Stimulated activated CD4-positive, alpha-beta T cell treated with anti-CD3 and anti-CD28 coated beads, Interleukin-4, amount 100 ng/mL, for 1 hour (primary cell): ENCODE results near the gene EPC1.
"Not testable (repeated sequence)": the region's sequence is repeated elsewhere in the genome, so short reads cannot be mapped to it uniquely, and the experiment has no call there.

ENCODE experiments used
- DNase-seq: peaks from one replicate; pipeline ENCODE4 v3.0.0-alpha.2; 2020

EPC1 gene

DNA sequence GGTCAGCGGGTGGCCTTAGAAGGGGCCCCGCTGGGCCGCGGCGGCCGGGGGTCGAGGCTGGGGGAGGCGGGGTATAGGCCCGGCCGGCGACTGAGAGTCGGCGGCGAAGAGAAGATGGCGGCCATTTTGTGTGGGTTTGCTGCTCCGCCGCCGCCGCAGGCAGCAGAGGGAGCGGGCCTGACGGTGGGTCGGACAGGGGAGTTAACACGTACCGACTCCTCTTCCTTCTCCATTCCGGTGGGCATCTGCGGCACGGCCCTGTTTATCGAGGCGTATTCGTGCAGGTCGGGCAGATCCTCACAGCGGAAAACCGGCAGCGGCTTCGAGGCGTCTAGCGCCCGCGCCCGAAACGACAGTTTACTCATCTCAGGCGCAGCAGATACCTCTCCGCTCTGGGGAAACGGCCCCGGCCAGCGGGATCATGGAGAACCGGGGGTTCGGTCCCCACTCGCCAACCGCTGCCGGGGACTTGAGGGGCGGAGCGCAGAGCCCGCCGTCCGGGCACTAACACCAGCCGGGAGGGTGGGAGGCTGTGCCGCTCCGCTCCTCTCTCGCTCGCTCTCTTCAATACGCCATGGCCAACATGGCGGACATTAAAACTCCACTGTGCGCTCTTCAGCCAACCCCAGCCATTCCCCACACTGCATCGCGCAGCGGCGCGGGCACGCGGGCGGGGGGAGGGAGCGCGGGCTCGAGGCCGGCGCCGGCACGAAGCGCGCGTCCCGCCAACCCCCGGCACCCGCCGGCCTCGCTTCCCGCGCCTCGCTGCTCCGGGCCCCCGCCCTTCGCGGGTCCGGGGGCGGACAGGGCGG, at the start of gene EPC1:
Gene EPC1 (minus strand): TSS at position 608 of the 812 bp plus-strand sequence. CDS start 243 bp downstream, at position 365.
- DNase-seq: peak; percentile 87

- DNase-seq: no peak
Observed at GRCh38 chr10:32393911-32394310, 47.0 kb upstream of the EPC1 start.

DNA sequence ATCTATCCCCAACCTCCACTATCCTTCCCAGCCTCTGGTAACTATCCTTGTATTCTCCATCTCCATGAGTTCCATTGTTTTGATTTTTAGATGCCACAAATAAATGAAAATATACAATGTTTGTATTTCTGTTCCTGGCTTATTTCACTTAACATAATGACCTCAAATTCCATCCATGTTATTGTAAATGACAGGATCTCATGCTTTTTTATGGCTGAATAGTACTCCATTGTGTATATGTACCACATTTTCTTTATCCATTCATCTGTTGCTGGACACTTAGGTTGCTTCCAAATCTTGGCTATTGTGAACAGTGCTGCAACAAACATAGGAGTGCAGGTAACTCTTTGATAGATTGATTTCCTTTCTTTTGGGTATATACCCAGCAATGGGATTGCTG, 45.3 kb upstream of the EPC1 start:
- DNase-seq: not testable (repeated sequence)

GRCh38 chr10:32390193-32390592, 43.2 kb upstream of the EPC1 start:
- DNase-seq: no peak

DNA sequence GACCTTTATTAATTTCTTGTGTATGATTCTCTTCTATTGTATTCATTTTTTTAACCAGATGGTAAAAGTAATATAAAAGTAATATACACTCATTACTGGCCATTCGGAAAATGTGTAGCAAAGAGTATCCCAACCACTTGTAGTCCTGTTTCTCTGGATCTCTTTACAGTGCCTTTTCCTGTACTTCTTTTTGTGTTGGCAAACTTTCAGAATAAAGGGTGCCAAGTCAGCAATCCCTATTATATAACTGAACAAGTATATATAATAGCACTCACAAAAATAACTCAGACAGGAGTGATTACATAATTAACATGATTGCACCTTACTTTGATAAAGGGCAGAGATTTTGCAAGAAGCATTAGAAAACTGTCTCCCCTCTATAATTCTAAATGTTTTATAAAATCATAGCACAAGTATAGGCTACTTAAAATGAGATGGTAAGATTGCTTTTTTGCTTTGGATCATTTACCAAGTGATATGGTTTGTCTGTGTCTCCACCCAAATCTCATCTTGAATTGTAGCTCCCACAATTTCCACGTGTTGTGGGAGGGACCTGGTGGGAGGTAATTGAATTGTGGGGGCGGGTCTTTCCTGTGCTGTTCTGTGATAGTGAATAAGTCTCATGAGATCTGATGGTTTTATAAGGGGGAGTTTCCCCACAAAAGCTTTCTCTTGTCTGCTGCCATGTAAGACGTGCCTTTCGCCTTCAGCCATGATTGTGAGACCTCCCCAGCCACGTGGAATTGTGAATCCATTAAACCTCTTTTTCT, 41.5 kb upstream of the EPC1 start:
- no peak for DNase-seq

- DNase-seq: no peak
Observed at GRCh38 chr10:32386623-32387260, 39.8 kb upstream of the EPC1 start.

DNA sequence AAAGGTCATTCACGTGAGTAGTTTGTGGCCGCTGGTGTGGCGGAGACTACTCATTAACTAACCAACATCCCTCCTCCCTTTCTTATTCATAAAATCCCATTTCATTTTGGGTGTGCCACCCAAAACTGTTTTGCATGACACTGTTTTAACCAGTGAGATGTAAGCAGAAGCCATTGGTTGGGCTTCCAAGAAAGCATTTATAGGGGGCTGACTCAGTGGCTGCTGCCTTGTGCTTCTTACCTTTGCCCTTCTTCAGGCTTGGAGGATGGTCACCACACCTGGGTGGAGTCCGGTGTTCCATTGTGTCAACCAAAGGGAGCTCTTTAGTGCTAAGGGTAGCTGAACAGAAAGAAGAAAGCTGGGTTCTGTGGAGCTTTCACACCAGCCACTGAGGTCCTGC, 37.2 kb upstream of the EPC1 start:
- no peak for DNase-seq

DNA sequence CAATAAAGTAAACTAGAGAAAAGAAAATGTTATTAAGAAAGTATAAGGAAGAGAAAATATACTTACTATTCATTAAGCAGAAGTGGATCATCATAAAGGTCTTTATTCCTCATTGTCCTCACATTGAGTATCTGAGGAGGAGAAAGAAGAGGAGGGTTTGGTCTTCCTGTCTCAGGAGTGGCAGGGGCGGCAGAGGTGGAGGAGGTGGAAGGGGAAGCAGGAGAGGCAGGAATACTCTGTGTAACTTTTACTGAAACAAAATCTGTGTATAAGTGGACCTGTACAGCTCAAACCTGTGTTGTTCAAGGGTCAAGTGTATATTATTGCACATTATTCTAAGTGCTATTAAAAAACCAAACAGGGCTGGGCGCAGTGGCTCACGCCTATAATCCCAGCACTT, 34.2 kb upstream of the EPC1 start:
- no peak for DNase-seq

- no peak for DNase-seq
Observed at GRCh38 chr10:32379950-32380551, 33.1 kb upstream of the EPC1 start.

GRCh38 chr10:32379318-32379949, 32.5 kb upstream of the EPC1 start:
- no peak for DNase-seq

DNA sequence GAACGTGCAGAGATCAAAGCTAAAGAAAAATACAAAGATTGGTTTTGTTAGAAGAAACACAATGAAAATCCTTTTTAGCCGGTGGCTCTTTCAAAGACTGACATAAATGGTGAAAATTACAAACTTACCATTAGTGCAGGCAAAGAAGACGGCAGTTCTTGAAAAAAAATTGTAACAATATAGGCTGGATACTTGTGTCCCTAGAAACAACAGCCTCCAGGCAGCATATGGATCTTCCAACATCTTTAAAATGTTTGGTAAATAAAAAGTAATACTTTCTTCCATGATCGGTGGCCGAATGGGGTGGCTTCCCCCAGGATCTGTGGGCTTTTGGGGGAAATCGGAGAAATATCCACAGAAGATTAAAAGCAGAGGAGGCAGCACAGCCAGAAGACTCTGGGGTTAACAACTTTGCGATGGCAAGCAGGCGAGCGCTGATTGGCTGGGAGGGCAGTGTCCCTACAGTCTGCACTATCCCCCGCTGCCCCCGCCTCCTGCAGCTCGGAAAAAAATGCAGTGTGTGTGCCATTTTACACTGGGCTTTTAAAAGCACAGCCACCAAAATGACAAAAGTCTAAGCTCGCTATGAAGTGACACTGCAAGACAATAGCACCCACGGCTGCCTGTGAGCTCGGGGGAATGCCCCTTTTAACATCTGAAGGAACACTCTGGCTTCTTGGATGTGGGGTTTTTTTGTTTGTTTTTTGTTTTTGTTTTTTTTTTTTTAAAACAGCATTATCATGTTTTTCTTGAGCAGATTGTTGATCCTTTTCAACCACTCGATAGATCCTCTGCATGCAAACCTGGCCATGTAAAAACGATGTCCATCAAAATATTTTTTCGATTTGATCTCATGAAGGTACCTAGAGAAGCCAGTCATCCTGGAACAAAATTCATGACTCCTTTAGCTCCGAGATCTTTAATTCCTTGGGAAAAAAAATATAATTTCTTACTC, 31.7 kb upstream of the EPC1 start:
- peak; percentile 91 for DNase-seq

- DNase-seq: no peak
Observed at GRCh38 chr10:32377458-32378259, 30.7 kb upstream of the EPC1 start.

- DNase-seq: no peak
Observed at GRCh38 chr10:32376771-32377170, 29.8 kb upstream of the EPC1 start.

DNA sequence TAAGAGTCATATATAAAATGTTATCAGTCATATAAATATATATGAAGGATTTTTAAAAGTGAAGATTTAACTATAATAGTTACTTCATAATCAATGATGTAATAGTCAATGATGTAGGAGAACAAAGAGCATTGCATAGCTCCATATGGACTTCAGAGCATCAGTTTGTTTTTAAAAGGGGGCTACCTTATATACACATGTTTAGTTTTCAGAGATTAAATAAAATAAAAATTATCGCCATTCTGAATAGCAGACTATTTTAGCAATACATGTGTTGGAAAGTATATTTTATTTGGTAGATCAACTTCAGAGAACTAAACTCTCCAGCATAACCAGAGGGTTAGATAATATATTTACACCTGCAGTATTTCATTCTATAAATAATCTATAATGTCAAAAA, 29.1 kb upstream of the EPC1 start:
- DNase-seq: no peak

DNA sequence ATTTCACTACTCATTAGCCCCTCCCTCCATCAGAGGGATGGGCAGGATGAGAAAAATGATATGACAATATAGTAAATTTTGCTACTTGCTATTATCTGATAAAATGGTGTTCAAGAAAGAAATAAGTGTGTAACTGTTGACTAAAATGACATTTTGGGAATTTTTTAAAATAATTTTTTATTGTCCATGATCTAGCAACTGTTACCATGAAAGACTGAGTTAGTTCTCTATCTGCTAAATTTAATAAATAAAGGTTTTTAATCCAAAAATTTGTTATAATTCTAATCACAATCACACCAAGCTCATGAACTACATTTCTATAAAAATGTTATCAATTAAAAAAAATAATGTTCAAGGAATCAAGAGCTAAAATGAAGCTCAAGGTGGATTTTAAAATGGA, 28.7 kb upstream of the EPC1 start:
- DNase-seq: no peak

DNA sequence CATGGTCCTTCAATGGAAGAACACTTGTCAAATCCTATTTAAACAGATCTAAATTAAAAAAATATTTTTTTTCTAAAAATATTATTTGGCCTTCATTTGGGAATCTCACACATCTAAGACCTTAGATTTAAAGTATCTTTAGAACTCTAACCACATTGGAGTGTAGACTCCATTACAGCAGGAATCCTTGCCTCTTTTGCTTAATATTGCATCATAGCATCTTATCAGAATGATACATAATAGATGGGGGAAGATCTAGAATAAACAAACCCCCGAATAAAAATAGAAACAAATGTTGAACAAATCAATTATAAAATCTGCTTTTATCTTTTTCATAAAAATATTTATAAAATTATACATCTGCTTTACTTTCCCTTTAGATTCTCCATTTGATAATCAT, 27.6 kb upstream of the EPC1 start:
- DNase-seq: no peak

DNA sequence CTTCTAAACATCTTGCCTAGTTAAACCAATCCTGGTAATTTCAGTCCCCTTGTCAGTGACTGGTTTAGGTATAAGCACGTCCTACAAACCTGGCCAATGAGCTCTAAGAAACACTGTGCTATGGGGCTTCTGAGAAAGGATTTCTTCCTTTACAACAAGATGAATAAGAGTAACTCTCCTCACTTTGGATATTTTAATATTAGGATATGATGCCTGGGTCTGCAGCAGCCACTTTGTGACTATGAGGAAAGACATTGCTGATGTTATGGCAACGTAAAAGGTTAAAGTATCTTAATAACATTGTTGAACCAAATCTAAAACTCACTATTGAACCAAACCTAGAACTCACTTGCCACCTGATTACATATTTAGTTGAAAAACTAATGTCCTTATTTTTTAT, 26.5 kb upstream of the EPC1 start:
- DNase-seq: no peak

GRCh38 chr10:32373031-32373430, 26.1 kb upstream of the EPC1 start:
- no peak for DNase-seq

- DNase-seq: no peak
Observed at GRCh38 chr10:32372000-32372875, 25.3 kb upstream of the EPC1 start.

DNA sequence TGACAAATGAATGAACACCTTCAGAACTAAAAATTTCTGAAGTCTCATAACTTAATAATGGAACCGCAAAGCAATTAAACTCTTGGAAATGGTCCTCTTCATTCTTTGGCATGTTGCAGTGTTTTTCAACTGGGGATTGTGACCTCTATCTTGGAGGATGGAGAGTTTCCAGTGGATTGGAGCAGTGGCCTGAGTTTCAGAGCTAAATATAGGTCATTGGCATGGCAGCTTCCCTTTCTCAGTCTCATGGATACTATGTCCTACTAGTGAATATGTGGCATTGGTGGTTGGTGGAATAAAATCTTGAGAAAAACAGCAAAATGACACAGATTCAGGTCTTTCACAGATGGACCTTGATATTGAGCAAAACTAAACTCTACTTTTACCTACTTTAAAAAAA, 24.1 kb upstream of the EPC1 start:
- no peak for DNase-seq
